ENCODE measurements around the gene GRIP1.

Gene GRIP1

DNA sequence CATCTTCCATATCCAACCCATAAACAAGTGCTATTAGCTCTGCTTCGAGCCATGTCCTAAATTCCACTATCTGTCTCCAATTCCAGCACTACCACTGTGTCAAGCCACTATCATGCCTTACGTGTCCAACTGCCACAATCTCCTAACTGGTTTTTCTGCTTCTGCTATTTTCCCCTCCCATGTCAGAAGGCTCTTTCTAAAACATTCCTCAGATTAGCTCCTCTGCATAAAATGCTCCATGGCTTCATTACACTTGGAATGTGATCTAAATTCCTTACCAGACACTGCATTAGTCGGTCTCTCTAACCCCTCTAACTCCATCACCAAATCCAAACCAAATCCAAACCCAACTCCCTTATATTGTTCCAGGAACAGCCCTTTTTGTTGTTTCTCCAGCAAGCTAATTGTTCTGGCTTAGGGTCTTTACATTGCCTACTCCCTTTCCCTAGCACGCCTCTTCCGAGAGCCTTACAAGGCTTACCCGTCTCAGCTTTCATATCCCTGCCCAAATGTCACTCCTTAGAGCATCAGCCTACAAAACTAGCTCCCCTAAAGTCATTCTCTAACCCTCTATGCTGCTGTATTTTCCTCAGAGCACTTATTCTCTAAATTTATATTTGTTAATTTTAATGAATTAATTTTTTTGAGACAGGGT lies 236.8 kb downstream of the GRIP1 start:
- no peak for DNase-seq

DNA sequence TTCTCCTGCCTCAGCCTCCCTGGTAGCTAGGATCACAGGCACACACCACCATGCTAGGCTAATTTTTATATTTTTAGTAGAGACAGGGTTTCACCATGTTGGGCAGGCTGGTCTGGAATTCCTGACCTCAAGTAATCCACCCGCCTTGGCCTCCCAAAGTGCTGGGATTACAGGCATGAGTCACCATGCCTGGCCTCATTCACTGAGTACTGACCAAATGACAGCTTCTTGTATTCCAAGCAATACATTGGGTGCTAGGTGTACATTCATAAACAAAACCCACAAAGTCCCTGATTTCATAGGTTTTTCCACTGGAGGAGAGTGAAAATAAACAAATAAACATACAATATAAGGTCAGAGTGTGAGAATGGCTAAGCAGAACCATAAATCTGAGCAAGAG lies 240.3 kb downstream of the GRIP1 start:
- DNase-seq, result no peak

DNA sequence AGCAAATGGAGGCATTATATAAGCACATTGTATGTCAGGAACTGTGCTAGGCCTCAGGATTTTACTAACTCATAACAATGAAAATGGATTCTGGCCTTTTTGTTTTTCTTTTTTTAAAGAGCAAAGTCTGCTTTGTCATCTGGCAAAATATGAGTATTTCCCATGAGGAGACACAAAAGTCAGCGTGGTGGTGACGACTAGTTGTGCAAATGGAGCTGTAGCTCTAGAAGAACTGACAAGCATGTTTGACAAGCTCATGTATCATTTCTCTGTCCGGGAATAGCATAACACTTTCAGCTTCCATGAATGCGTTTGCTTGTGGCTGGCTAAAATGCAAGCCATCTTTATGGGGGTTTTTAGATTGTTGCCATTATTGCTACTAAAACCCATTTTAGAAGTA lies 248.8 kb downstream of the GRIP1 start:
- no peak for DNase-seq

DNA sequence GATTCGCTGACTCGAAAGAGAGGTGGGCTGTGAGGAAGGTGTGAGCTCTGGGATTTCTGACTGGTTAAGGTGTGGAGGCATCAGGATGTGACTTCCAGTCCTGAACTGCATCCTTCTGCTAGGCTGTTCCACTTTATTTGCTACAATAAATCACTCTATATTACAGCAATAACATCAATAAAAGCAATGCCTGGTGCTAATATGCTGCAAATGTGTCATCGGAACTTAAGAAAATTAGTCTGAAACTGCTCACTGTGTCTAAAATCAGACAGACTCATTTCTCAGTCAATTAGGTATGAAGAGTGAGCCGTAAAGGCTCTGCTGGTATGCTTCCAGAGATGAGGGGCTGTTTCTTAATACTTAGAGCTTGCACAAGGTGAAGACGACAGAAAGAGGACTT lies 250.0 kb downstream of the GRIP1 start:
- no peak for DNase-seq

DNA sequence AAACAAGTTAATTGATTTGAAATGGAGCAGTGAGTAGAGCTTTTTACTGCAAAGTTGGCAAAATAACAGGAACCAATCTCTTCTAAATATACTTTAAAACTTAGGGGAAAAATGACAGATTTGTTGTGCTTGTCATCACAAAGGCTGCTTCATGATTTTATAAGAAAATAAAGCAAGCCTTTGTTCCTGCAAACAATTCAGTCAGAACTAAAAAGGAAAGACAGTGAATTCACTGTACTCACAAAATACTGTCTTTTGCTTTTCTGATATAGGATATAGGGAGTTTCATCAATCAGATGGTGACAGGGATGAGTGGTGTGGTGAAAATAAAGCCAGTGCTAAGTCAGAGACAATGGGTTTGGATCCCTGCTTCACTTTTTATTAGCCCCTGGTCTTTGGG lies 250.6 kb downstream of the GRIP1 start:
- no peak for DNase-seq

DNA sequence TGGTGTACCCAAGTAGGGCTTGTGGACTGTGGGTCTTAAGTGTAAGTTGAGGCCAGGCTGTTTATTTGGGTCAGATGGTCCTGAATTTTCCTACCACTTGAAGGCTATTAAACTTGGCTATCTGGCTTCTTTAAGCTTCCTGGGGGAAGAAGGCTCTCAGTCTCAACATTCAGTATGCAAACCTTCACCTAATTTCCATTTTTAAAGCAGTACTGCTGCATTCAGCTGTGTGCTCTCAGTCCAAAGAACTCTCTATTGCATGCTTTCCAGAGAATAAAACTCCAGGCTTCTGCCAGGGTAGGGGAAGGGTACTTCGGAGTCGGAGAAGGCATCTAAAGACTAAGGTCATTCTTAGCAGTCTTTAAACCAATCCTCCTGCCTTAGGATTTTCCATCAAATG lies 252.2 kb downstream of the GRIP1 start:
- DNase-seq, result no peak

DNA sequence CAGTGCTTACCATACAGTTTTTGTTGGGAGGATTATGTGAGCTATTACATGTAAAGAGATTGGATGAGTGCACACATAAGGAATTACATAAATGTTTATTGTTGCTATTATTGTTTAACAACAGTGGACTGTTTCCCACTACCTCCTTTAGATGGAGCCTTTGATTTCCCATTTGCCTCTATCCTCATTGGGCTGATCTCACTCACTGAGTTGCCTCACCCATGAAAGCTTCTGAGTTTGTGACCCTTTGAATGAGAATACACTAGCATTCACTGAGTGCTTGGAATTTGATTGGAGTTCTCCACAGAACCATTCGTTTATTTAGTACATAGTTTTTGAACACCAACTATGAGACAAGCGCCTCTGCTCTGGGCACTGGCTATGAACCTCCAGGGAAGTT lies 255.6 kb downstream of the GRIP1 start:
- no peak for DNase-seq

DNA sequence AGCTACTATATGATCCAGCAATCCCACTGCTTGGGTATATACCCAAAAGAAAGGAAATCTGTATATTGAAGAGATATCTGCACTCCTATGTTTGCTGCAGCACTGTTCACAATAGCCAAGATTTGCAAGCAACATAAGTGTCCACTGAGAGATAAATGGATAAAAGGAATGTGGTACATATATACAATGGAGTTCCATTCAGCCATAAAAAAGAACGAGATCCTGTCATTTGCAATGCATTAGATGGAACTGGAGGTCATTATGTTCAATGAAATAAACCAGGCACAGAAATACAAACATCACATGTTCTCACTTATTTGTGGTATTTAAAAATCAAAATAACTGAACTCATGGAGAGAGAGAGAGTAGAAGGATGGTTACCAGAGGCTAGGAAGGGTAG lies 260.0 kb downstream of the GRIP1 start:
- DNase-seq, result no peak

DNA sequence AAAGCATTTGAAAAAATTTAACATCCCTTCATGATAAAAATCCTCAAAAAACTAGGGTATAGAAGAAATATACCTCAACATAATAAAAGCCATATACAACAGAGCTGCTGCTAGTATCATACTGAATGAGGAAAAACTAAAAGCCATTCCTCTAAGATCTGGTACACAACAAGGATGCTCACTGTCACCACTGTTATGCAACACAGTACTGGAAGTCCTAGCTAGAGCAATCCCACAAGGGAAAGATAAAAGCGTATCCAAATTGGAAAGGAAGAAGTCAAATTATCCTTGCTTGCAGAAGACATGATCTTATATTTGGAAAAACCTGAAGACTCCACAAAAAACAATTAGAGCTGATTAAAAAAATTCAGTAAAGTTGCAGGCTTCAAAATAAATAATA lies 261.7 kb downstream of the GRIP1 start:
- no peak for DNase-seq

DNA sequence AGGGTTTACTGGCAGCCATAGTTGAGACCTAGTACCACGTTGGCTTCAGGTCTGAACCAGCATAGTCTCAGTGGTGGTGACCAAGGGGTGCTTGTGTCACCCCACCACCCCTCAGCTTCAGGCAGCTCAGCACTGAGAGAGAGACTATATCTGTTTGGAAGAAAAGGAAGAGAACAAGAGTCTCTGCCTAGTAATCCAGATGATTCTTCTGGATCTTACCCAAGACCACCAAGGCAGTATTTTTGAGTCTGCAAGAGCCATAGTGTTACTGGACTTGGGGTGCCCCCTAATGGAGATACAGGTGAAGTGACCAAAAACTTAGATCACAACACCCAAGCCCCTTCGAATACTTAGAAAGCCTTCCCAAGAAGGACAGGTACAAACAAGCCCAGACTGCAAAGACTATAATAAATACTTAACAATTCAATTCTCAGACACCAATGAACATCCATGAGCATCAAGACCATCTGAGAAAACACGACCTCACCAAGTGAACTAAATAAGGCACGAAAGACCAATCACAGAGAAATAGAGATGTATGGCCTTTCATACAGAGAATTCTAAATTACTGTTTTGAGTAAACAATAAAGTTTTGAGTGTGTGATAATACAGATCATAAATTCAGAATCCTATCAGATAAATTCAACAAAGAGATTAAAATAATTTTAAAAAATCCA lies 269.5 kb downstream of the GRIP1 start:
- DNase-seq, result no peak

DNA sequence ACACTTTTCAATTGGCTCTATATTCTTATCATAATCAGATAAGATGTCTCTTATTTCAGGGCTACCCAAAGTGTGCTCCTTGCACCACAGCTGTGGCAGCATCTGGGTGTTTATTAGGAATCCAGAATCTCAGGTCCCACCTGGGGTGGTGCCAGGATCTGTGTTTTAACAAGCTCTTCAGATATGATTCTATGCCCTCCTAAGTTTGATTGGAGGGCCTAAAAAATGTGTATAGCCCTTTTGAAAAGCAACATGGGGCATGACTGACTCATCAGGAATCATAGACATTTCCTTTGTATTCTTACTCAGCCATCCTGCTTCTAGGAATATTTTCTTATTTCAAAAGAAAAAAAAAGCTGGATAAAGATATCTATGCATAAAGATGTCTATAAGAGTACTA lies 273.5 kb downstream of the GRIP1 start:
- DNase-seq, result no peak

DNA sequence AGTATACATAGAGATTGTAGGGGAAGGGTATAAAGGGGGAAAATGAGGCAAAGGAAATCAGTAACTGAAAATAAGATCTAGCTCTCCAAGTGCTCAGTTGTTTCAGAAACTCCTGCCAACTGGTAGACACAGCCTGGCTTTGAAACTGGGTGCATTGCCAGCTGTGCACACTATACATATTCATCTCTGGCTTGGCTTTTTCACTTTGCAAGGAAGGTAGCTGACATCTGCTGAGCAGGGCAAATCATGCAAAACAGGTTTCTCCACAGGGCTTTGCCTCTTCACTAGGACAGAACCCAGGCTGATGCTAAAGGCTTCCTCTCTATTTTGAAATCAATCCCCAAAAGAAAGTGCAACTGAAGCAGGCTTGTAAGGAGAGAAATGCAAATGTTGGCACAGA lies 275.1 kb downstream of the GRIP1 start:
- DNase-seq, result no peak

DNA sequence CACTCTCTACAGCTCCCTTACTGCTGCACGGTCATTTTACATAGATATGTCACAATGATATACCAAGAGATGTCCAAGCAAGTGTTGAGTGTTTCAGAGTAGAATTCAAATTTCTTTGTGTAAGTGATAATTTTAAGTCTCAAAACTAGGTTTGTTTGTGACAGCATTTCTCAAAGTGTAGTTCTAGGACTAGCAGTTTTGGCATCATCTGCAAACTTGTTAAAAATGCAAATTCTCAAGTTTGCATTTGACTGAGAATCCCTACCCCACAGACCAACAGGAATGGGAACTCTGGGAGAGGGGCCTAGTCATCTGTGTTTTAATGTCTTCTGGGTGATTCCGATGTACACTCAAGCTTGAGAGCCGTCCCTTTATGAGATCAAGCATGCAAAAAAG lies 279.0 kb downstream of the GRIP1 start:
- no peak for DNase-seq

DNA sequence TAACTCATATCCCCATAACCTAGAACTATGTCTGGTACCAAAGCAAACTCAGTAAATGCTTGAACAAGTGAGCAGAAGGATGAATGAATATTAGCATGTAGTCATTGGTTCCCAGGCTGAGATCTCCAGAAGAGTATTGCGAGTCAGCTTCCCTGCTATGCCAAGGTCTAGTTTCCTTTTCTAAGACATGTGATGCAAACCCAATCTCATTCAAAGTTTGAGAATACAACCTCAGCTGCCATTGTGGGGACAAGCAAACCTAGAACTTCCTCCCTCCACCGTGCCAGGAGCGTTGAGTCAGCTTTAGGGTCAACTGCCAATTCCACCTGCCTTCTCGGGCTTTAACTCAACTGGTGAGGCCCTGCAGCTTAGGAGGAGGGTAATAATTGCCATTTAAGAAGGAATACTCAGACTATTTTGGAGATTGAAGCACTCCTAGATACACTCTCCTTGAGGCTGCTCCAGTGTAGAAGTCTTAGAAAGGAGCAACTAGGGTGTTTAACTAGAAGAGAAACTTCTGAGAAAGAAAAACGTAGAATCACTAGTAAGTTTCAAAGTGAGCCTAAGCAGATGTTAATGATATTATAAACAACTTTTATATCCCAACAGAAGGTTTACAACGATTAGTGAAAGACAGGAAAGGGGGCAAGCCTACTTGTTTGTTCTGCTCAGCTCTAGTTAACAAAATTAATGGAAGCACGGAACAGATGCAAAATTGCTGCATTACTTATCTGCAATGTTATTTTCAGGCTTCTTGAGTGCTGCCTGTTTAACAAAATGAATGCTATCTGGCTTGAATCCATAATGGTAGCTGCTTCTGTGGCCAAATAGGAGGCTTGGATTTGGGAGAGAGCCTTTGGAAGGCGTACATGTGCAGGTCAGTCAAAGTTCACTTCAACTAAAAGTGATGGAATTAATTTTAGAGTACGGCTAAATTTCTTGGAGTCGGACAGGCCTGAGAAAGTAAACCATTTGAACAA lies 279.7 kb downstream of the GRIP1 start:
- no peak for DNase-seq

DNA sequence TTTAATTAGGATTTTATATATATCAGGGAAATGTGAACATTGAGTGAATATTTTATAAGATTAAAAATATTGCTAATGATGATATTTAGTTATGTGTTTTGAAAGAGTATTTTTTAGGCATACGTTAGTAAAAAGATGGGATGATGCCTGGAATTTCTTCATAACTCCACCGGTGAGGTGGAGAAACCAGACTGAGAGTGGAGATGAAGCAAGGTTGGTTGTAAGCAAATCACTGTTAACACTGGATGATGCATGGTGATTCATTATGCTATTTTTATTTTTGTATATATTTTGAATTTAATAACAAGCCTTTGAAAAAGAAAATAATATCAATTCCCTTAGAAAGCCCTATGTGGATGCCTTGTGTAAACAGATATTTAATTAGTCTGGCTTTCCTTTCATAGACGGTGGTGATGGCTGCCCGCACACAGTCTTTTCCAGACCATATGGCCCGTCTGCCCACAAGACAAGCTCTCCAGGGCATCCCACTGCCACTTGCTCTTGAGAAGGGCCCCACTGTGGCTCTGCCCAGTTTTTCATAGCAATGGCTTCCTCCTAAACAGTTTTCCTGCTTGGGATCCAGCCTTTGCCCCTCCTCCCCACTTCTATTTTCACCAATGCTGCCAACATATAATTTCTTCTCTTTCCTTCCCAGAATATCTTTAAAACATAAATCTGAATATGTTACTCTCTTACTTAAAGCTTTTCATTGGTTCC lies 281.1 kb downstream of the GRIP1 start:
- DNase-seq, result no peak

DNA sequence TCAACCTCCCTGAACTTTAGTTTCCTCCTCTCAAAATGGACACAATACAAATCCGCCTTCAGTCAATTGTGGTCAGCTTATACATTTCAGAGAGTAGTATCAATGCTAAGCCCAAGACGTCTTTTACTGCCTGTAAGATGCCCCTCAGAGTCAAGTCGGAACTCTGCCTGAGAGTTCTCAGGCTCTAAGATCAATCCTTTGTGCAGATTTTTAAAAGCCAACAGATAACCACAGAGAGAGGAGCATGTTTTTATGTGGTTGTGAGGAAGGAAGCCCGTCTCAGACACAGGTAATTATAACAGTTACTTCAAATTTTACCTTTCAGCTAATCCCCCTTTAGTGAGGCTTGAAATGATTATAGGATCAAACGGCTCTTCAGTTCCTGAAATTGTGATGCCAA lies 285.0 kb downstream of the GRIP1 start:
- no peak for DNase-seq

DNA sequence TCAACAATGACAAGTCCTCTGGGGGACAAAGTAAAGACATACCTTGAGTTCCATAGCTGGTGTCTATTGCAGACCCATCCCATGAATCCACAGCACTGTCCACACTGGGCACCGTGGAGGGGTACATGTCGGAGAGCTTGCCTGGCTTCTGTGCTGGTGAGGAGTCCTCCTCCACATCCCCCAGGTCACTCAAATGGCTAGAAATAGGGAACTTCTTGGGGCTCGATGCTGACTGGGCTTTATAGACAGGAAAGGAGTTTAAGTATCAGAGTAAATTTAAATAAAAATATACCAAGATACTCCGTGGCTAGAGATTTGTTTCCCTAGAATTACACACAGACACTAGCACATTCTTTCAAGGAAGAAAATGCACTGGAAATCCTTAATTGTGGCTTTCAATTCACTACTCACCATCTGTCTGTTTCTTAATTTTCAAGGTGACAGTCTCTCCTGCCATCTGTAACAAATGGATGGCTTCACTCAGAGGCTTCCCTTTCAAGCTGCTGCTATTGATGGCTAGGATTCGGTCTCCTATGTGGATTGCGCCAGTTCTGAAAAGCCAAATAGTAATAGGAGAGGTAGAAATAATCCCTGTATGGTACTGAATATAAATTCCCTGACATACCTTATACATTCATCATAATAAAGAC lies 286.5 kb downstream of the GRIP1 start:
- no peak for DNase-seq

DNA sequence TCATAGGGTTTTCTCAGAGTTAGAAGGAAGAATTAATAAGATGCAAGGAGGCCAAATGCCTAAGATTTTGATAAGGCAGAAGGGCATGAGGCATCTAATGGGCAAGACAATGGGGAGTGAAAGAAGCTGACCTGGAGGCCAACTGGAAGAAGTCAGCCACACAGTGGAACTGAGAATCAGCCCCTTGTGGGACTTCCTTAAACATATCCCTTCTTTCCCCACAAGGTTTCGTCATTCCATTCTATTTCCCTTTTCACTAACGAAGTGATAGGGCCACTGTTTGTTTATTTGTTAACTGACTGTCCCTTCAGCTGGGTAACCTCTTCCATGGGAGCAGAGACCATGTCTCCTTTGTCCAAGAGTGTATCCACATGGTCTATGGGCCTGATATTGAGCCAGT lies 290.4 kb downstream of the GRIP1 start:
- DNase-seq, result no peak

DNA sequence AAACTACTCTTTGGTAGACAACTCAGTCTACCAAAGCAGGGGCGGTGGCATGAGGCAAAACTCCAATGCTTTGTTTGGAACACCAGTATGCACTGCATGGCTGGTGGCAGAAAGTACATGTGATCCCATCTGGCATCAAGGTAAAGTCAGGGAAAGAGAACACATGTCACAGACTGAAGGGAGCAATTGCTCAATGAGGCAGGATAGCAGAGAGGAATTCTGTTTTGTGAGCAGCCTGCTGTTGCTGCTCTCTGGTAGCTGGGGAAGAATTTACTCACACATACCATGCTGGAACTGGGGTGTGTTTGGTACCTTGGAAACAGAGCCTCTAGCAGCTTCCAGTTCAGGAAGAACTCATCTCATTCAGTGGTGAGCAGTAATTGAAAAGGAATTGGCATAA lies 291.8 kb downstream of the GRIP1 start:
- no peak for DNase-seq

DNA sequence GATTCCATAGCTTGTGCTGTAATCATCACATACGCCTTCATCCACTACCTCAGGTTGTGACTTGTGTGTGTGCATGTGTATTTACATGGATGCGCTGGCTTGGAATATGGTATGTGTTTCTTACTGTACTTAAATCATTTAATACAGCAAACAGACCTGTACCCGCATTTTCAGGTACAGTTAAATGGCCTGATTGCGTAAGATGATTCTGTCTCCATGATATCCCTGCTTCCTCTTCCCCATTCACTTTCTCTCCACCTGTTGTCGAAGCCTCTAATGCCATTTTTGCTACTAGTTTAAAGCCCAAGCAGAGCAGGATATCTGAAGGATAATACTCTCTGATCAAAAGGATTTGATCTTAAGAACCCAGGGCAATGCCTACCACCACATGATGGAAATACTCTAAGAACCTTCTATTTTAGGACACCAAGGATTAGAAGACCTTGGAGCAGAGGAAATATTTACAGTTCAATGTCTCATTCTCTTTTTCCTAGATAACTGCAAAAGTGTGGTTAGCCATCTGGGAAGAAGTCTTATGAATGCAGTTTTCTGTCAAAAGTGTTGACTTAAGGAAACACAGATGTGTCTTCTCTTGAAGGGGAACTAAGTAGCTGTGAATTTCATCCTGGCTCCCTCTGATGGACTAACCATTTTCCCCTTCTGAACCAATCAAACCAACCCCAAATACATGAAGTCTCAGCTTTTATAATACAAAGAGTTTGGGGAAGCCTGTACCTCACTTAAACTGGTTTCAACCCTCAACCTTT lies 297.9 kb downstream of the GRIP1 start:
- DNase-seq, result no peak

DNA sequence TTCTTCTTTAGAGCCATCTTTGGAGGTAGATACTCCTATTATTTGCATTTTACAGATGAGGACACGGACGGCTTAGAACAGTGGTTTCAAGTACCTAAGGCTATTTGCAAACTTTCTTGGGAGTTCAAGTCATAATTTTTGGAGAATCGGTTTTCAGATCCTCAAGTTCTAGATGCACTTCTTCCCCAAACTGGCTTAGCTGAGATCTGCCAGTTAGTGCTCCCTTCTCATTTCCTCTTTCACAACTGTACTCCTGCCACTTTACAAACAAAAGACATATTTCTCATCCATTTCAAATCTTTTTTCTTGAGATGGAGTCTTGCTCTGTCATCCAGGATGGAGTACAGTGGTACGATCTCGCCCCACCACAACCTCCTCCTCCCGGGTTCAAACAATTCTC lies 299.3 kb downstream of the GRIP1 start:
- no peak for DNase-seq

DNA sequence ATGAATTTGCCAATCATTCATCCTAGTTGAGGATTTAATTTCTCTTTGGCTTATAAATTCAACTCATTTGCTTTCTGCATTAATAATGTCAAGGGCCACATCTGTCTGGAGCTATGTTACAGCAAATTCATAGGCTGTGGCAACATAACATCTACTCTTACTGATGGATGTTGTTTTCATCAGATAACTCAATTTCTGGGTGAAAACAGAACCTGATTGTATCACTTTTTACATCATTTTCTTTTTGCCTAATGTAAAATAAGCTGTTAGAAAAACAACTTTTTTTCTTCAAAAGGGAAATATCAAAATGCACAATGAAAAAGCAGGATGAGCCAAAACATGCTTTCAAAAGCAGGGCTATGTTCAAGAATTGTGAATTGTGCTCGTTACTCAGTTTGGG lies 303.3 kb downstream of the GRIP1 start:
- no peak for DNase-seq

Data from NCI-H1048 (cell line).